Measurements from ENCODE around the gene RRP7A. TPM values are rescaled to one million over a fixed set of nuclear protein-coding genes. Genes with fewer than 3 reads are reported as not detected.

The RRP7A gene
- total and polyA plus RNA-seq, 2 of the 13 experiments (the other 11 are each of a cell fraction or from before 2014, with no cell fraction given) = 15.3 to 41.6 TPM

- no TSS peak for BruUV-seq (replicated peaks)
- TF ChIP-seq ZNF10 (CRISPR knock-in tag; IDR thresholded peaks at IDR 0.05; ENCODE audit: borderline replicate concordance, low read depth) (no peak), ESRRA (CRISPR knock-in tag; IDR thresholded peaks at IDR 0.05; ENCODE audit: low read depth) (no peak), SMYD3 (CRISPR knock-in tag; IDR thresholded peaks at IDR 0.05) (no peak), ZNF784 (CRISPR knock-in tag; IDR thresholded peaks at IDR 0.05; ENCODE audit: borderline replicate concordance) (no peak), ZNF235 (CRISPR knock-in tag; IDR thresholded peaks at IDR 0.05; ENCODE audit: borderline replicate concordance) (no peak), DZIP1 (CRISPR knock-in tag; IDR thresholded peaks at IDR 0.05) (no peak), SAFB2 (CRISPR knock-in tag; IDR thresholded peaks at IDR 0.05; ENCODE audit: borderline replicate concordance, low read depth) (no peak)
- TF ChIP-seq, protein P1, sequence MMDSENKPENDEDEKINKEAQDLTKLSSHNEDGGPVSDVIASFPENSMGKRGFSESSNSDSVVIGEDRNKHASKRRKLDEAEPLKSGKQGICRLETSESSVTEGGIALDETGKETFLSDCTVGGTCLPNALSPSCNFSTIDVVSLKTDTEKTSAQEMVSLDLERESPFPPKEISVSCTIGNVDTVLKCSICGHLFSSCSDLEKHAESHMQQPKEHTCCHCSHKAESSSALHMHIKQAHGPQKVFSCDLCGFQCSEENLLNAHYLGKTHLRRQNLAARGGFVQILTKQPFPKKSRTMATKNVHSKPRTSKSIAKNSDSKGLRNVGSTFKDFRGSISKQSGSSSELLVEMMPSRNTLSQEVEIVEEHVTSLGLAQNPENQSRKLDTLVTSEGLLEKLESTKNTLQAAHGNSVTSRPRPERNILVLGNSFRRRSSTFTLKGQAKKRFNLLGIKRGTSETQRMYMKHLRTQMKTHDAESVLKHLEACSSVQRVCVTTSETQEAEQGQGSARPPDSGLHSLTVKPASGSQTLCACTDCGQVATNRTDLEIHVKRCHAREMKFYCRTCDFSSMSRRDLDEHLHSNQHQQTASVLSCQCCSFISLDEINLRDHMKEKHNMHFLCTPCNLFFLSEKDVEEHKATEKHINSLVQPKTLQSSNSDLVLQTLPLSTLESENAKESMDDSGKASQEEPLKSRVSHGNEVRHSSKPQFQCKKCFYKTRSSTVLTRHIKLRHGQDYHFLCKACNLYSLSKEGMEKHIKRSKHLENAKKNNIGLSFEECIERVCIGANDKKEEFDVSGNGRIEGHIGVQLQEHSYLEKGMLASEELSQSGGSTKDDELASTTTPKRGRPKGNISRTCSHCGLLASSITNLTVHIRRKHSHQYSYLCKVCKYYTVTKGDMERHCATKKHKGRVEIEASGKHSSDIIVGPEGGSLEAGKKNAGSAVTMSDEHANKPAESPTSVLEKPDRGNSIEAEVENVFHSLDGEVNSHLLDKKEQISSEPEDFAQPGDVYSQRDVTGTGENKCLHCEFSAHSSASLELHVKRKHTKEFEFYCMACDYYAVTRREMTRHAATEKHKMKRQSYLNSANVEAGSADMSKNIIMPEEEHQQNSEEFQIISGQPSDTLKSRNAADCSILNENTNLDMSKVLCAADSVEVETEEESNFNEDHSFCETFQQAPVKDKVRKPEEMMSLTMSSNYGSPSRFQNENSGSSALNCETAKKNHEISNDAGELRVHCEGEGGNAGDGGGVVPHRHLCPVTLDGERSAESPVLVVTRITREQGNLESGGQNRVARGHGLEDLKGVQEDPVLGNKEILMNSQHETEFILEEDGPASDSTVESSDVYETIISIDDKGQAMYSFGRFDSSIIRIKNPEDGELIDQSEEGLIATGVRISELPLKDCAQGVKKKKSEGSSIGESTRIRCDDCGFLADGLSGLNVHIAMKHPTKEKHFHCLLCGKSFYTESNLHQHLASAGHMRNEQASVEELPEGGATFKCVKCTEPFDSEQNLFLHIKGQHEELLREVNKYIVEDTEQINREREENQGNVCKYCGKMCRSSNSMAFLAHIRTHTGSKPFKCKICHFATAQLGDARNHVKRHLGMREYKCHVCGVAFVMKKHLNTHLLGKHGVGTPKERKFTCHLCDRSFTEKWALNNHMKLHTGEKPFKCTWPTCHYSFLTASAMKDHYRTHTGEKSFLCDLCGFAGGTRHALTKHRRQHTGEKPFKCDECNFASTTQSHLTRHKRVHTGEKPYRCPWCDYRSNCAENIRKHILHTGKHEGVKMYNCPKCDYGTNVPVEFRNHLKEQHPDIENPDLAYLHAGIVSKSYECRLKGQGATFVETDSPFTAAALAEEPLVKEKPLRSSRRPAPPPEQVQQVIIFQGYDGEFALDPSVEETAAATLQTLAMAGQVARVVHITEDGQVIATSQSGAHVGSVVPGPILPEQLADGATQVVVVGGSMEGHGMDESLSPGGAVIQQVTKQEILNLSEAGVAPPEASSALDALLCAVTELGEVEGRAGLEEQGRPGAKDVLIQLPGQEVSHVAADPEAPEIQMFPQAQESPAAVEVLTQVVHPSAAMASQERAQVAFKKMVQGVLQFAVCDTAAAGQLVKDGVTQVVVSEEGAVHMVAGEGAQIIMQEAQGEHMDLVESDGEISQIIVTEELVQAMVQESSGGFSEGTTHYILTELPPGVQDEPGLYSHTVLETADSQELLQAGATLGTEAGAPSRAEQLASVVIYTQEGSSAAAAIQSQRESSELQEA (CRISPR knock-in tag; IDR thresholded peaks at IDR 0.05; ENCODE audit: not compliant biosample characterization) = no peak
- TF ChIP-seq, protein P2, sequence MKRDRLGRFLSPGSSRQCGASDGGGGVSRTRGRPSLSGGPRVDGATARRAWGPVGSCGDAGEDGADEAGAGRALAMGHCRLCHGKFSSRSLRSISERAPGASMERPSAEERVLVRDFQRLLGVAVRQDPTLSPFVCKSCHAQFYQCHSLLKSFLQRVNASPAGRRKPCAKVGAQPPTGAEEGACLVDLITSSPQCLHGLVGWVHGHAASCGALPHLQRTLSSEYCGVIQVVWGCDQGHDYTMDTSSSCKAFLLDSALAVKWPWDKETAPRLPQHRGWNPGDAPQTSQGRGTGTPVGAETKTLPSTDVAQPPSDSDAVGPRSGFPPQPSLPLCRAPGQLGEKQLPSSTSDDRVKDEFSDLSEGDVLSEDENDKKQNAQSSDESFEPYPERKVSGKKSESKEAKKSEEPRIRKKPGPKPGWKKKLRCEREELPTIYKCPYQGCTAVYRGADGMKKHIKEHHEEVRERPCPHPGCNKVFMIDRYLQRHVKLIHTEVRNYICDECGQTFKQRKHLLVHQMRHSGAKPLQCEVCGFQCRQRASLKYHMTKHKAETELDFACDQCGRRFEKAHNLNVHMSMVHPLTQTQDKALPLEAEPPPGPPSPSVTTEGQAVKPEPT (CRISPR knock-in tag; IDR thresholded peaks at IDR 0.05; ENCODE audit: low read depth) = no peak
Measured at GRCh38 chr22:42565956-42566355, 46.4 kb upstream of the RRP7A start.

More at GRCh38 chr22:42565956-42566355, 46.4 kb upstream of the RRP7A start:
- Histone ChIP-seq H3K9ac (ENCODE audit: insufficient read depth, low read depth, low read length) (no peak overlapping the region), H2AFZ (ENCODE audit: low read length) (no peak overlapping the region), H3K4me3 (replicated peaks in 1 of 3; ENCODE audit: insufficient read depth in 1 of 3, low read depth in 2 of 3, low read length in 3 of 3) (no peak overlapping the region), H3K79me2 (ENCODE audit: insufficient read depth, low read length) (no peaks in the 10 kb centered on the region), H3K27me3 (ENCODE audit: control insufficient read depth in 1 of 2, insufficient read depth in 2 of 2, low read length in 2 of 2) (no peaks in the 10 kb centered on the region), H3K9me3 (ENCODE audit: low read length) (no peaks in the 10 kb centered on the region), H3K4me2 (ENCODE audit: low read depth, low read length) (no peak overlapping the region), H3K27ac (ENCODE audit: extremely low read length, insufficient read depth, low read length) (no peak overlapping the region), H3K4me1 (ENCODE audit: insufficient read depth, low read length) (peaks cover 31% of the 10 kb centered on the region), H3K36me3 (replicated peaks in 1 of 2; ENCODE audit: control insufficient read depth in 1 of 2, insufficient read depth in 2 of 2, low read length in 2 of 2) (no peaks in the 10 kb centered on the region), H4K20me1 (ENCODE audit: insufficient read depth, low read length) (no peaks in the 10 kb centered on the region)
- DNase-seq (ENCODE audit: low spot score) = no peak
- WGBS (ENCODE audit: low lambda C conversion rate) = 98% methylated on average over 5 of the region's 12 CpGs
- no peak for FAIRE-seq
- ChIA-PET CTCF (ENCODE audit: low intra/inter-chr PET ratio, low total read pairs) (no interaction called here), POLR2A (no interaction called here)
- intact Hi-C loops (cut with micrococcal nuclease; ENCODE audit: unreplicated experiment) (no loop called here), in situ Hi-C loops (cut with HindIII; ENCODE audit: extremely low pct_ligation_motif_present, low pct_unique_long_range_greater_than_20kb) (no loop called here)
- no peak for ATAC-seq
